ENCODE results near the gene HNF1B.

HNF1B gene

DNA sequence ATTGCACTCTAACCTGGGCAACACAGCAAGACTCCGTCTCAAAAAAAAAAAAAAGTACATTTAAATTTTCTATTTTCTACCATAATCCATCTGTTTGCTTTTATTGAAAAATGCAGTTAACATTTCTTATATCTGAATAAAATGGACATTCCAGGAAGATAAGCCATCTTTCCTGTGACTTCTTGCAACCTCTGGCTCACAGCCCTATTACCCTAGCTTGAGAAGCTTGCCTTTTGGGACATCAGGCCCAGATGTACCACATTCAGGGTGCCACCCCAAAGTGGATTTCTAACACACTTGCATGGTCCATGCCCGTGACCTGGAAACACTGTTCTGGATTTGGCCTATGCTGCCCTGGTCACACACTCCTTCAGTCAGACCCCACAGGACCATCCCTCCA, 71.5 kb downstream of the HNF1B start:
- no peak for DNase-seq (ENCODE audit: insufficient read length, low spot score)
- TF ChIP-seq POU2F2 (IDR thresholded peaks at IDR 0.05; ENCODE audit: low read depth, low read length) (no peak), POLR2A (IDR thresholded peaks at IDR 0.05; ENCODE audit: low read depth, low read length) (no peak), SPI1 (IDR thresholded peaks at IDR 0.05; ENCODE audit: low read depth, low read length) (no peak), PAX5 (IDR thresholded peaks at IDR 0.05; ENCODE audit: insufficient read depth, low read length, severe bottlenecking) (no peak), TAF1 (IDR thresholded peaks at IDR 0.05; ENCODE audit: low read depth, low read length) (no peak)
- FAIRE-seq: no peak

DNA sequence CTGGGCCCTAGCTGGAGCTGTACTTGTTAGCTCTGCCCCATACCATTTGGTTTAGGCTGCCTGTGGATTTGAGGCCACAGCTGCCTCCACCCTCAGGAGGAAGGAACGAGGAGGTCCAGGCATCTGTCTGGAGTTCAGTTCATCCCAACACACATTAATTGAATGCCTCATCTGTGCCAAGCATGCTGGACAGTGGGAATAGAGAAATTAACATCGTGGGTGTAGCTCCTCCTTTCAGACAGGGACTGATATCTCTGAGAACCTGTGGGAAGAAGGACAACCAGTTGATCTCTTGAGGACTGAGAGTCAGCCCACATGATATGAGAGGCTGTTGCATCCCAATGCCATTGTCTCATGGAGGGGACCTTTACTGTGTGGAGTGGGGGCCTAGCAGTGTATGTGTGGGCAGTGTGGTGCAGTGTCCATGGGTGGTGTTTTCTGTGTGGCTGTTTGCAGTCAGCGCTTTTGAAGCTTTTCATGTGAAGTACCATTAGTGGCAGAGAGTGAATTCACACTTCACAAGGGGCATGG, 72.2 kb downstream of the HNF1B start:
- no peak for TF ChIP-seq PAX5 (IDR thresholded peaks at IDR 0.05; ENCODE audit: insufficient read depth, low read length, severe bottlenecking)
- TF ChIP-seq POLR2A (IDR thresholded peaks at IDR 0.05; ENCODE audit: low read depth, low read length): no peak
- TF ChIP-seq SPI1 (IDR thresholded peaks at IDR 0.05; ENCODE audit: low read depth, low read length): no peak
- no peak for TF ChIP-seq POU2F2 (IDR thresholded peaks at IDR 0.05; ENCODE audit: low read depth, low read length)
- no peak for TF ChIP-seq POLR2AphosphoS5 (IDR thresholded peaks at IDR 0.05; ENCODE audit: low read depth, low read length)
- no peak for TF ChIP-seq TAF1 (IDR thresholded peaks at IDR 0.05; ENCODE audit: low read depth, low read length)
- FAIRE-seq (no peak), DNase-seq (ENCODE audit: insufficient read length, low spot score) (no peak)

DNA sequence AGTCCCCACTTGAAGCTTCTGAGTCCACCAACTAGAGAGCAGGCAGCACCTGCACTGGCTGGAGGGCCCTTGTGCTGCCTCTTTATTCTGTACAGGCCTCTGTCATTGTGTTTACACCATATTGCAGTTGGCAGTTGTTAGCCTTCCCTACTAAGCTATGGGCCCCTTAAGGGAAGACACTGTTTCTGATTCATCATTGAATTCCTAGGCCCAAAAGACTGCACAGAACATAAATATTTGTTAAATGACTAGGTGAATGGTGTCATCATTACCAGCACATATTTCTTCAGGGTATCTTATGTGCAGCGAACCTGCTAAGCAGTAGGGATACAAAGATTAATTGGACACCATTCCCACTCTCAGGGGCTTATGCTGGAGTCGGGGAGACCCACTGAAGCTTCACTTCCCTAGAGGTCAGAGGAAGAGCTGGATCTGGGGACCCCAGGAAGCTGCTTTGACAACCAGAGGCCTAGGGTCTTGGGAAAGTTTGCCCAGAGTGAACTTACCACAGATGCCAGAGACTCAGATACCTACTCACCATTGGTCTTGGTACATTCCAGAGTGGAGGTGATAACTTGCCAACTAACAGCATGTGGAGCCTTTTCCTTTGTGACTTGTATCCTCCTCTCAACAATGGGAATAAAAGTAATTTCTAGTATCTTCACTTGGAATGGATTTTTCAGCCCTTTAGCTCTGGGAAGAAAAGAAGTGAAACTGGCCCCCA, 72.9 kb downstream of the HNF1B start:
- TF ChIP-seq SPI1 (IDR thresholded peaks at IDR 0.05; ENCODE audit: low read depth, low read length) (no peak), PAX5 (IDR thresholded peaks at IDR 0.05; ENCODE audit: insufficient read depth, low read length, severe bottlenecking) (no peak), POU2F2 (IDR thresholded peaks at IDR 0.05; ENCODE audit: low read depth, low read length) (no peak), POLR2A (IDR thresholded peaks at IDR 0.05; ENCODE audit: low read depth, low read length) (no peak), POLR2AphosphoS5 (IDR thresholded peaks at IDR 0.05; ENCODE audit: low read depth, low read length) (no peak), TAF1 (IDR thresholded peaks at IDR 0.05; ENCODE audit: low read depth, low read length) (no peak)
- DNase-seq (ENCODE audit: insufficient read length, low spot score) (no peak), FAIRE-seq (no peak)

DNA sequence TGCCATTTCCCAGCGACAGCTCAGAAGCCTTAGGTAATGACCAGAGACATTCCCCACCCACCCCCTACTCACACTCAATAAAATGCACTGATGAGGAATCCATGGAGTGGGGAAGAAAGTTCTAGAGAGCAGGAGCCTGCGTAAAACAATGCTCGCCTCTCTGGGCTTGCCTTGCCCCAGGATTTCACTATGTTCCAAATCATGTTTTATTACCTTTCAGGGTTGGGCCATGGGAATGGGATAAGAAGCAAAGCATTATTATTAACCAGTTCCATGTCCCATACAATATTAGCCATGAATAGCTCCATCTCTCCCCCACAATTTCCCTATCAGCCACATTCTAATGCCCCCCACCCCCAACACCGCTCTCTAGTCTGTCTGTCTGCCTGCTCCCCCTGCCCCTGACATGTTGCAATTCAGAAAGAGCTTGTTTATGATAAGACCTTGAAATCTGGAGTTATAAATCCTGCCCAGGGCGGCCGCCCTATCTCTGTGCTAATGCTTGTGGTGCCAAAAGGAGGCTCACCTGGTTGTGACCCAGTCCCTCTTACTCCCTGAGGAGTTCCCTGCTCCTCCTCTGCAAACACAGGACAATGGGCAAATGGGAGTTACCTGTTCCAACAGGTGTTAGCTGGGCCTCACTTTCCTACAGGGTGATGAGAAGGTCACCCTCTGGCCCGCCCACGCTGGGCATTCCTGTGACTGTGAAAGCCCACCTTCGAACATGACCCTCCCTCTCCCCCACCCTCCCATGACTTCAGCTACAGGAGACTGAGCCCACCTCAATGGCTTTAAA, 73.6 kb downstream of the HNF1B start:
- no peak for DNase-seq (ENCODE audit: insufficient read length, low spot score)

DNA sequence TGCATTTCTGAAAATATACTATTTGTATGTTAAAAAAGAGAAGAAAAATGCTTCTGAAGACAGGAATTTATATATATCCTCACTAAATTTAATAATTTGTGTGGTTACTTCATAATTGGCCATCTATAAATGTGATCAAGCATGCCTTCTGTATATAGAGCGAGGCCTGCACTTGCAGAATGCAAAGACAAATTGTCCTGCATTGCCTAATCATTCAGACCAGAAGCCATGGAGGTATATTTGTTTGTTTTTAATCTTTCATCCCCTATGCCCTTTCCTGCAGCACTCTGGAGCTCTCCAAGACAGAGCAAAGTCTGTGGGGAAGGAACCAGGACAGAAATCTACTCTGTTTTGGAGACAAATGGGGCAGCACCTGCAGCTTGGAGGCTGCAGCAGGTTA, 77.8 kb downstream of the HNF1B start:
- TF ChIP-seq PAX5 (IDR thresholded peaks at IDR 0.05; ENCODE audit: insufficient read depth, low read length, severe bottlenecking): no peak
- no peak for TF ChIP-seq POLR2AphosphoS5 (IDR thresholded peaks at IDR 0.05; ENCODE audit: low read depth, low read length)
- FAIRE-seq (no peak), DNase-seq (ENCODE audit: insufficient read length, low spot score) (no peak)

More for the DNA sequence above, 73.6 kb downstream of the HNF1B start:
- no peak for FAIRE-seq
- TF ChIP-seq TAF1 (IDR thresholded peaks at IDR 0.05; ENCODE audit: low read depth, low read length) (no peak), POLR2A (IDR thresholded peaks at IDR 0.05; ENCODE audit: low read depth, low read length) (no peak), SPI1 (IDR thresholded peaks at IDR 0.05; ENCODE audit: low read depth, low read length) (no peak), PAX5 (IDR thresholded peaks at IDR 0.05; ENCODE audit: insufficient read depth, low read length, severe bottlenecking) (no peak), POLR2AphosphoS5 (IDR thresholded peaks at IDR 0.05; ENCODE audit: low read depth, low read length) (no peak), POU2F2 (IDR thresholded peaks at IDR 0.05; ENCODE audit: low read depth, low read length) (no peak)

DNA sequence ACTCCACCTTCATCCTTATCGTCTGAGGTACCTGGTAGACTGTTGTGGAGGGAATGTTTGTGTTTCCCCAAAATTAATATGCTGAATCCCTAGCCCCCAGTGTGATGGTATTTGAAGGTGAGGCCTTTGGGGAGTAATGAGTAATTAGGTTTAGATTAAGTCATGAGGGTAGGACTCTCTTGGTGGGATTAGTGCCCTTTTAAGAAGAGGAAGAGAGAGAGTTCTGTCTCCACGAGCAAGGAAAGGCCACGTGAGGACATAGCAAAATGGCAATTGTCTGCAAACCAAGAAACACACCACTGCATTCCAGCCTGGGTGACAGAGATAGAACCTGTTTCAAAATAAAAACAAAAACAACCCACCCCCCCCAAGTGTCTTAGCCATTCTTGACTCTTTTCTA, 80.6 kb downstream of the HNF1B start:
- no peak for TF ChIP-seq POU2F2 (IDR thresholded peaks at IDR 0.05; ENCODE audit: low read depth, low read length)
- TF ChIP-seq SPI1 (IDR thresholded peaks at IDR 0.05; ENCODE audit: low read depth, low read length): no peak
- FAIRE-seq (no peak), DNase-seq (ENCODE audit: insufficient read length, low spot score) (no peak)

DNA sequence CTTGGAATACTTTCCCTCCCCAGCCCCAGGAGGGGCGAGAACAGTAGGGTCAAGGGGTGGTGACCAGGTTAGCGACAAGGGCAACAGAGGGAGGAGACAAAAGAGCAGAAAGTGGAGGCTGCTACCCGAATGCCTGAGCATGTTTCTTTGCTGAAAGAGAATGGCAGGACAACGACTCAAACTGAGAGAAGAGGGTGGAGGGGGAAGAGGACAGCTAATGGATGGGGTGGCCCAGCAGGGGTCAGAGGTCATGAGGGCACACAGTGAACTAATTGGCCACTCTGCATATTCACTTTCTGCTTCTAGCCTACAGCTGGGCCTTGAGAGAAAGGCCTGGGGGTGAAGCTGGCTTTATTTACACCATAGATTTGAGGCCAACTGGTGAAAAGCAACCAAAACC, 82.5 kb downstream of the HNF1B start:
- TF ChIP-seq SPI1 (IDR thresholded peaks at IDR 0.05; ENCODE audit: low read depth, low read length): no peak
- no peak for TF ChIP-seq POLR2A (IDR thresholded peaks at IDR 0.05; ENCODE audit: low read depth, low read length)
- TF ChIP-seq PAX5 (IDR thresholded peaks at IDR 0.05; ENCODE audit: insufficient read depth, low read length, severe bottlenecking): no peak
- TF ChIP-seq POU2F2 (IDR thresholded peaks at IDR 0.05; ENCODE audit: low read depth, low read length): no peak
- FAIRE-seq (no peak), DNase-seq (ENCODE audit: insufficient read length, low spot score) (no peak)

DNA sequence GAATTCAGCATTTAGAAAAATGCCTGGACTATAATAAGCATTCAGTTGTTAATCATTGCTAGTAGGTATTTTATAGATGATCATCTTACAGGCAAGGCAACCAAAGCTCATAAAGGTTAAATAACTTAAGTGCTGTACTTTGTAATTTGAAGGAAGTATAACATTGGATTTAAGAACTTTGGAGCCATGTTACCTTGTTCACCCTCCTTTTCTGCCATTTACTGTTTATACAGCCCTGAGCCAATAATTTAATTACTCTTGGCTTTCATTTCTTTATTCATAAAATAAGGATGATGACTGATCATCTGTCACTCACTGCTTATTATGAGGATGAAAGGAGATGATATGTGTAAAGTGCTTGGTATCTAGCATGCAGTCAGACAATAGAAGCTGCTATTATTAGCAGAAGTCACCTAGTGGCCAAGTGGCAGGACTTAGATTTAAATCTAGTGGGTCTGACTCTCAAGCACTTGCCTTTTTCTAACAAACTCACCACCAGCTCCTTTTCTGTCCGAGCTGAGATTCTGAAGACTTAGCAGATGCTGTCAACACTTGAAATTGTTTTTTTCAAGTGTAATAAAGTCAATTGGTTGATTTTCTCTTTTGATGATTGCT, 83.4 kb downstream of the HNF1B start:
- TF ChIP-seq TAF1 (IDR thresholded peaks at IDR 0.05; ENCODE audit: low read depth, low read length) (no peak), SPI1 (IDR thresholded peaks at IDR 0.05; ENCODE audit: low read depth, low read length) (no peak), POU2F2 (IDR thresholded peaks at IDR 0.05; ENCODE audit: low read depth, low read length) (no peak), POLR2A (IDR thresholded peaks at IDR 0.05; ENCODE audit: low read depth, low read length) (no peak), POLR2AphosphoS5 (IDR thresholded peaks at IDR 0.05; ENCODE audit: low read depth, low read length) (no peak), PAX5 (IDR thresholded peaks at IDR 0.05; ENCODE audit: insufficient read depth, low read length, severe bottlenecking) (no peak)
- FAIRE-seq: no peak
- no peak for DNase-seq (ENCODE audit: insufficient read length, low spot score)

DNA sequence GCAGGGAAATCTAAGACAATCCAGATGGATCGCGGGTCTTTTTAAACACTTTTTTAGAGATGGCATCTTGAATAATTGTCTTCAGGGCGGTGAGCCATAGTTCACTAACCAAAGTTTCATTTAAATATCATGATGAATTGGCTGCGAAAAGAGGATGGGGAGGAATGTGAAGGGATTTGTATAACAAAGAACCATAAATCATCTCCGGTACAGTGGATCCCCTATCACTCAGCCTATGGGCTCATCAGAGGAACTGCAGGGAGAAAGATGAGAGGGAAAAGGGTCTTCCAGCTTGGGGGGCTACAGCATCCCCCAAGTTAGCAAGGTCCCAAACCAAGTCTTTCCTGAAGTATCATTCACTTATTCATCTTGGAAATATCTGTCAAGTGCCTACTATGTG, 84.9 kb downstream of the HNF1B start:
- DNase-seq (ENCODE audit: insufficient read length, low spot score) (no peak), FAIRE-seq (no peak)
- no peak for TF ChIP-seq POU2F2 (IDR thresholded peaks at IDR 0.05; ENCODE audit: low read depth, low read length)
- no peak for TF ChIP-seq TAF1 (IDR thresholded peaks at IDR 0.05; ENCODE audit: low read depth, low read length)
- TF ChIP-seq SPI1 (IDR thresholded peaks at IDR 0.05; ENCODE audit: low read depth, low read length): no peak
- TF ChIP-seq POLR2A (IDR thresholded peaks at IDR 0.05; ENCODE audit: low read depth, low read length): no peak
- no peak for TF ChIP-seq PAX5 (IDR thresholded peaks at IDR 0.05; ENCODE audit: insufficient read depth, low read length, severe bottlenecking)
